Activated CD8-positive, alpha-beta T cell treated with anti-CD3 and anti-CD28 coated beads for 36 hours (primary cell): ENCODE data around the gene FOXP1. TPM values are rescaled to one million over a fixed set of nuclear protein-coding genes. Genes with fewer than 3 reads are reported as not detected.
A peak's percentile ranks its signal among the peaks of the same experiment; 100 is the strongest.

Experiments used
- ATAC-seq: fragments of 200-7000 bp; cut with Tn5 transposase; one replicate; pipeline ENCODE4 v1.10.0; 2021; ENCODE audit warnings: mild to moderate bottlenecking, moderate library complexity
- CTCF ChIA-PET: fragments of 350-600 bp; sonication (Branson Sonifier 250); formaldehyde crosslinking; loops from one replicate; lab custom pipeline; 2021; ENCODE audit warnings: antibody characterized with exemption; lab: Charles Lee
- POLR2A ChIA-PET: fragments of 350-600 bp; sonication (Branson Sonifier 250); formaldehyde crosslinking; loops from one replicate; lab custom pipeline; 2021; ENCODE audit warnings: antibody characterized with exemption; lab: Charles Lee
- DNase-seq: peaks from one replicate; pipeline ENCODE4 v3.0.0-alpha.2; 2020
- H3K27ac Mint-ChIP-seq: one replicate; pipeline ENCODE4 v1.8.0; 2021; ENCODE audit warnings: mild to moderate bottlenecking, mixed read lengths
- H3K27me3 Mint-ChIP-seq: one replicate; pipeline ENCODE4 v1.8.0; 2021; ENCODE audit warnings: mixed read lengths
- H3K36me3 Mint-ChIP-seq: one replicate; pipeline ENCODE4 v1.8.0; 2021; ENCODE audit warnings: low read depth, mixed read lengths
- H3K4me1 Mint-ChIP-seq: one replicate; pipeline ENCODE4 v1.8.0; 2021; ENCODE audit warnings: low read depth, mixed read lengths
- H3K4me3 Mint-ChIP-seq: one replicate; pipeline ENCODE4 v1.8.0; 2021; ENCODE audit warnings: mild to moderate bottlenecking, moderate library complexity, mixed read lengths
- H3K9me3 Mint-ChIP-seq: one replicate; pipeline ENCODE4 v1.8.0; 2021; ENCODE audit warnings: mixed read lengths
- intact Hi-C: fragments of 100-400 bp; cut with micrococcal nuclease; formaldehyde crosslinking; loops from one replicate; pipeline ENCODE4 v1.10.0; 2022
- total RNA-seq, 2 experiments: library from RNA; stranded (reverse); gene quantifications; one replicate each; pipeline ENCODE4 v1.2.3, GENCODE V29; 2021
- TF ChIP-seq, protein P1 (sequence below): fragments of 200-600 bp; IDR thresholded peaks from one replicate; pipeline ENCODE4 v1.8.0; 2022; ENCODE audit warnings: antibody characterized with exemption, mild to moderate bottlenecking

Gene FOXP1
- total RNA-seq, 2 experiments from 2014 or later: 145 to 153 TPM

DNA sequence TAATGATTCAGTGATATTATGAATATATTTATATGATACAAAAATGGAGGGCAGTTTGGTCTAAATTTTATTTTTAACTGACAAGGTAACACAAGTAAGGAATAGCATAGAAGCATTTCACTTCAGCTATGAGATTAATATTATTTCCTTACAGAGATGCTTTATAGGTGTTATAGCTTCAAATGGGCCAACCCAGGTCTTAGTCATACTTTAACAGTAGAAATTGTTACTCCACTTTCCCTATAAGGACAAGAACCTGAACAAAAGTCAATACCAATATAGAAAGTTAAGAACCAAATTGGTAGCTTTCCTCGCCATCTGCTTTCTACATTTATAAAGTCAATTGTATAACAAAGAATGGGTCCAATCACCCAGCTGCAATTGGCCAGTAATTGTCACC lies 570.6 kb downstream of the FOXP1 start:
- Mint-ChIP-seq H3K36me3 (peaks cover 71% of the 10 kb centered on the region), H3K4me3 (no peak overlapping the region), H3K27me3 (no peaks in the 10 kb centered on the region), H3K27ac (peak overlapping the region; percentile 93), H3K9me3 (peaks cover 9% of the 10 kb centered on the region), H3K4me1 (peaks cover 72% of the 10 kb centered on the region)
- CTCF ChIA-PET: interaction anchor here (1.9 to 2.1 kb wide), 2 partner anchors 10 to 49 kb away, joined by 13 read pairs; no protein-coding TSS in a partner anchor
- POLR2A ChIA-PET: interaction anchor here (3.4 kb wide), 1 partner anchor 51 kb away, joined by 24 read pairs; no protein-coding TSS in a partner anchor
- intact Hi-C loops: loop anchor here (5.0 kb wide), 1 partner anchor 114 kb away; no protein-coding TSS in a partner anchor
- ATAC-seq (no peak), DNase-seq (no peak)
- TF ChIP-seq, protein P1, sequence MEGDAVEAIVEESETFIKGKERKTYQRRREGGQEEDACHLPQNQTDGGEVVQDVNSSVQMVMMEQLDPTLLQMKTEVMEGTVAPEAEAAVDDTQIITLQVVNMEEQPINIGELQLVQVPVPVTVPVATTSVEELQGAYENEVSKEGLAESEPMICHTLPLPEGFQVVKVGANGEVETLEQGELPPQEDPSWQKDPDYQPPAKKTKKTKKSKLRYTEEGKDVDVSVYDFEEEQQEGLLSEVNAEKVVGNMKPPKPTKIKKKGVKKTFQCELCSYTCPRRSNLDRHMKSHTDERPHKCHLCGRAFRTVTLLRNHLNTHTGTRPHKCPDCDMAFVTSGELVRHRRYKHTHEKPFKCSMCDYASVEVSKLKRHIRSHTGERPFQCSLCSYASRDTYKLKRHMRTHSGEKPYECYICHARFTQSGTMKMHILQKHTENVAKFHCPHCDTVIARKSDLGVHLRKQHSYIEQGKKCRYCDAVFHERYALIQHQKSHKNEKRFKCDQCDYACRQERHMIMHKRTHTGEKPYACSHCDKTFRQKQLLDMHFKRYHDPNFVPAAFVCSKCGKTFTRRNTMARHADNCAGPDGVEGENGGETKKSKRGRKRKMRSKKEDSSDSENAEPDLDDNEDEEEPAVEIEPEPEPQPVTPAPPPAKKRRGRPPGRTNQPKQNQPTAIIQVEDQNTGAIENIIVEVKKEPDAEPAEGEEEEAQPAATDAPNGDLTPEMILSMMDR: no peak

DNA sequence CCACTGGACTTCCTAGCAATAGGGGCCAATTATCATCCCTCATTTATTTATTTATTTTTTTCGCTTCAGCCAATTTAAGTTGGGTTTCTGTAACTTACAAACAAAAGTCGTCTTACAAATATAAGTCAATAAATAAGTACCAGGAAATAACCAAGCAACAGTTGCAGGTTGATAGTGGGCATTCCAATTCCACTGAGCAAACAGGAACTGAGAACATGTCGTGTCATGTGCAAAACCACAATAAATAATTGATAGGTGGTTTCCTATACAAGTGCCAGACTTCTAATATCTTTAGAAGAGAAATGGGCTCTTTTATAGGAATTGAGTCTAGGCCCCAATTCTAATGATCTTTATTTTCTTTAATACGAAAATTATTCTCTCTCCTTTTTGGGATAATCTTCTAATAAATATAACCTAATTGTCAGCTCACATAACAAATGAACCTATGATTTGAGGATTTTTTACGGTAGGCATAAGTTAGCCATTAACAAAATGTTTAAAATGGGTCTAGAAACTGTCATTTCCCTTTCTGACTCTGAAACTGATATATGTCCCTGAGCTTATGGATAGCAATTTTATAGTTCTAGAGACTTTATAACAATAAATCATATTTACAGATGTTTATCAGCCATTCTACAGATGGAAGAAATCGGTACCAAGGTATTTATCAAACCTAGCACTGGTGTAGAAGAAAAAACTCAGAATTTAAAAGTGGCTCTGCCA lies 571.8 kb downstream of the FOXP1 start:
- peak; percentile 8 for ATAC-seq
- peaks cover 76% of the 10 kb centered on the region for H3K36me3 Mint-ChIP-seq
- no peak for DNase-seq
- intact Hi-C loops: loop anchor here (2.0 to 5.0 kb wide), 2 partner anchors 51 to 116 kb away; no protein-coding TSS in a partner anchor
- peaks cover 9% of the 10 kb centered on the region for H3K9me3 Mint-ChIP-seq
- CTCF ChIA-PET: interaction anchor here (0.7 to 2.1 kb wide), 3 partner anchors 10 to 72 kb away, joined by 3 to 13 read pairs (median 4); no protein-coding TSS in a partner anchor
- peak overlapping the region; percentile 93 for H3K27ac Mint-ChIP-seq
- TF ChIP-seq, protein P1: no peak
- peaks cover 80% of the 10 kb centered on the region for H3K4me1 Mint-ChIP-seq
- peak overlapping the region; percentile 50 for H3K4me3 Mint-ChIP-seq
- H3K27me3 Mint-ChIP-seq: no peaks in the 10 kb centered on the region
- POLR2A ChIA-PET: interaction anchor here (0.7 to 3.4 kb wide), 3 partner anchors 16 to 53 kb away, joined by 3 to 24 read pairs (median 3); no protein-coding TSS in a partner anchor

DNA sequence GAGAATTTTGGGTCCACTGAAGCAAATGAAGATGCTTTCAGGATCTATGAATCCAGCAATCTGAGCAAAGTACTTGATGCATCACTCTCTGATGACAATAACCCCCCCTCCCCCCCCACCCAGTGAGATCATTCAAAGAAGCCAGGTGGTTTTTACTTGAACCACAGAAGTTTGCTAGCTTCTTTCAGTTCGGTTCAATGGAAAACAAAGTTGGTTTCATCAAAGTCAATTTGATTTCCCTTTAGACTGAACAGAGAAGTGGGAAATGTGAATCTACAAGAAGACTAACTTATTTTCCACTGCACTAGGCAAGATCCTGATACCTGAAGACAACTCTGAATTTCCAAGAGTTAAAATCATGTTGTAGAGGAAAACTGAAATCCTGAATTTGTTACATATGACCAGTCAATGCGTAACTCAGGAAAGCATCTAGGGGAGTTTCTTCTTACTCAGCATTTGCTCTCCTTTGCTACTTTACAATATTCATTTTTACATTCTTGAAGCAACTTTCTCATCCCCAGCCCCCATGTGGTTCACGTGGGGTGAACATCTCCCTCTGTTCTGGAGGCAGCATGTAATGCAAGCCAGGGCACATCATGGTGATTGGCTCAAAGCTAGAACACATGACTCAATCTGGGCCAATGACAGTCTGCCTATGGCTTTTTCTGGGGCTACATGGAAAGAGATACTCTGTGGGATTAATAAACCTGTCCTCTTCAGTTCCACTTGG lies 572.6 kb downstream of the FOXP1 start:
- intact Hi-C loops: loop anchor here (2.0 to 5.0 kb wide), 2 partner anchors 52 to 116 kb away; no protein-coding TSS in a partner anchor
- peak overlapping the region; percentile 93 for H3K27ac Mint-ChIP-seq
- peak overlapping the region; percentile 50 for H3K4me3 Mint-ChIP-seq
- ChIA-PET CTCF (interaction anchor here (0.7 to 2.1 kb wide), 4 partner anchors 11 to 73 kb away, joined by 3 to 13 read pairs (median 4); no protein-coding TSS in a partner anchor), POLR2A (interaction anchor here (0.9 to 3.4 kb wide), 3 partner anchors 34 to 53 kb away, joined by 3 to 24 read pairs (median 3); no protein-coding TSS in a partner anchor)
- ATAC-seq: peak; percentile 92
- peaks cover 70% of the 10 kb centered on the region for H3K36me3 Mint-ChIP-seq
- peaks cover 9% of the 10 kb centered on the region for H3K9me3 Mint-ChIP-seq
- peak; percentile 91 for DNase-seq
- TF ChIP-seq, protein P1: no peak
- H3K4me1 Mint-ChIP-seq: peaks cover 77% of the 10 kb centered on the region
- H3K27me3 Mint-ChIP-seq: no peaks in the 10 kb centered on the region

GRCh38 chr3:71008350-71008935 lies 575.1 kb downstream of the FOXP1 start:
- Mint-ChIP-seq H3K4me1 (peaks cover 75% of the 10 kb centered on the region), H3K27me3 (no peaks in the 10 kb centered on the region), H3K9me3 (no peaks in the 10 kb centered on the region), H3K36me3 (peaks cover 54% of the 10 kb centered on the region), H3K4me3 (no peak overlapping the region), H3K27ac (peak overlapping the region; percentile 93)
- intact Hi-C loops: loop anchor here (5.0 to 10.0 kb wide), 2 partner anchors 294 to 576 kb away; partner anchors contain the start of gene FOXP1
- ATAC-seq (no peak), DNase-seq (no peak)
- TF ChIP-seq, protein P1: no peak
- ChIA-PET POLR2A (interaction anchor here (0.8 to 1.1 kb wide), 2 partner anchors 11 to 75 kb away, joined by 3 to 6 read pairs; no protein-coding TSS in a partner anchor), CTCF (interaction anchor here (0.9 to 1.7 kb wide), 4 partner anchors 53 to 451 kb away, joined by 3 to 6 read pairs (median 3); no protein-coding TSS in a partner anchor)
